ENCODE measurements around the gene IGF2.

- TF ChIP-seq CTCF (IDR thresholded peaks at IDR 0.05; ENCODE audit: low read depth, low read length) (no peak), POLR2A (IDR thresholded peaks at IDR 0.05; ENCODE audit: extremely low read depth, insufficient read length) (no peak), MYC (IDR thresholded peaks at IDR 0.05; ENCODE audit: low read depth, low read length) (no peak)
These were observed 23.9 kb downstream of the IGF2 start for GRCh38 chr11:2115308-2115707.
